Superior temporal gyrus (tissue), 1 donor: ENCODE results near the gene JAG2.

ENCODE experiments used
- DNase-seq: peaks from one replicate; pipeline ENCODE4 v3.0.0-alpha.2; 2016; ENCODE audit errors: extremely low spot score

Gene JAG2

GRCh38 chr14:105165761-105166485, 2.7 kb downstream of the JAG2 start:
- no peak for DNase-seq

- no peak for DNase-seq
Observed at GRCh38 chr14:105165134-105165704, 3.4 kb downstream of the JAG2 start.

GRCh38 chr14:105163040-105163742, 5.4 kb downstream of the JAG2 start:
- no peak for DNase-seq

- no peak for DNase-seq
Observed at GRCh38 chr14:105162669-105162979, 6.0 kb downstream of the JAG2 start.

GRCh38 chr14:105161964-105162668, 6.5 kb downstream of the JAG2 start:
- no peak for DNase-seq

GRCh38 chr14:105161309-105161708, 7.3 kb downstream of the JAG2 start:
- DNase-seq, result no peak

GRCh38 chr14:105160776-105161175, 7.8 kb downstream of the JAG2 start:
- no peak for DNase-seq

GRCh38 chr14:105159344-105159743, 9.2 kb downstream of the JAG2 start:
- DNase-seq, result no peak

- no peak for DNase-seq
Observed at GRCh38 chr14:105158794-105159193, 9.8 kb downstream of the JAG2 start.

GRCh38 chr14:105157872-105158271, 10.7 kb downstream of the JAG2 start:
- no peak for DNase-seq

GRCh38 chr14:105156414-105157375, 11.9 kb downstream of the JAG2 start:
- DNase-seq, result no peak

- no peak for DNase-seq
Observed at GRCh38 chr14:105155681-105156413, 12.7 kb downstream of the JAG2 start.

- DNase-seq, result no peak
Observed at GRCh38 chr14:105155071-105155651, 13.4 kb downstream of the JAG2 start.

GRCh38 chr14:105154476-105154871, 14.1 kb downstream of the JAG2 start:
- no peak for DNase-seq

- no peak for DNase-seq
Observed at GRCh38 chr14:105153739-105154475, 14.7 kb downstream of the JAG2 start.

GRCh38 chr14:105153331-105153731, 15.2 kb downstream of the JAG2 start:
- DNase-seq, result no peak

- no peak for DNase-seq
Observed at GRCh38 chr14:105152794-105153241, 15.8 kb downstream of the JAG2 start.

- DNase-seq, result no peak
Observed at GRCh38 chr14:105151838-105152793, 16.5 kb downstream of the JAG2 start.
